ENCODE measurements around the gene UROS. TPM values are rescaled to one million over a fixed set of nuclear protein-coding genes. Genes with fewer than 3 reads are reported as not detected.

Gene UROS
- total and polyA plus RNA-seq, 9 donors = 45.2 to 64.4 (median 55.1) TPM

DNA sequence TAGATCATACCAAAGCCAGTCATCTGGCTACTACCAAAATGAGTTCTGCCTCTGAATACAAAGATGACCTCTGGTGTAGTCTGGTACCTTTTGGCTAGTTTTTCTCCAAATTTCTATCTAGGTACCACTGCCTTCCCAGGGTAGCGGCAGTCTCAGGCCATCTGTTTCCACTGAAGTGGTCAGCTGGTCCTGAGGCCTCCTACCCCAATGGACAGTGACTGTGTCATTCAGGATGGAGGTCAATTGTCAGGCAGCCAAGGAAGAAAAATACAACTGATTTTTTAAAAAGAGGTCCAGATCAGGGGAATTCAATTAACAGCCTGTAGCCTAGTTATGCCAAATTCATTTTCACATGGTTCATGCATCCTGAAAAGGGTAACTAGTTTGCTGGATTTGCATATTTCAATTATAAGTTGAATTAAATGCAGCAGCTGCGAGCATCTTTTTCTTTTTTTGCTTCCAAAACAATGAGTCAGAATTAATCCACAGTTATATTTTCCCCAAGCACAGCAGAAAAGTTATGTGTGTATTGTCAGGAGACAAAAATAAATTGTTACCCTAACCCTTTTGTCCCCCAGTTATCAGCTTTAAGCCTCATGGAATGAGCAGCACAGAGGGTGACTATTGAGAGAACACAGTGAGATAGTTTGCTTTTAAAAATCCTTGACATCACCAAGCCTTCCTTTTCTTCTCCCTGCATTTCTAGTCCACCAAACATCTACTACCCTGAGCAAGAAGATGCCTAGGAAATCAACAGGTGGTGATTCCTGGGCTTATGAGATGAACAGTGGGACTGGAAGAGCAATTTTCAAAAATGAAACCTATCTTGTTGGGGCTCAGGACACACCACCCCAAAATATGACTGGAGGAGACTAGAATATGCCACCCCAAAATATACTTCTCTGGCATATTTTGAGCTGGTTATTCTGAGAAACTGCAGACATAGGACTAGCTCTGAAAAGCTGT is 28.0 kb upstream of the UROS start:
- H3K27ac ChIP-seq (ENCODE audit: low read length) = no peak overlapping the region
- WGBS (ENCODE audit: insufficient coverage) = no CpG with 5 or more reads among the region's 2 CpGs

DNA sequence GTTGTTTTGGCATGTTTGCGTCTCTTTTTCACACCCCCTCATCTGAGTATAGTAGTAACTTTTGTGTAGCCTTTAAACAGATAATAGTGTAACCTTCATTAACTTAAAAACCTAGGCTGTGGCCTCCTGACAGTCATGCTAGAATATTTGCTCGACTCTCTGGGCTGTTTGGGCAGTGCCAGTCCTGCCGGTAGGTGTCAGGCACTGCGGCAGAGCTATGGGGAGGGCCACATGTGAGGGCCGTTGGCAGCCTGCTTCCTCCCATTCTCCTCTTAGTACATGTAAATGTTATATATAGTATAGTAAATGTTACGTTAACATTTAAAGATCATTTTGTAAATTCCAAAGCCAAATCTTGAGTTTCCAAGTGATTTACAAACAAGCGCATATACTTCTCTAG is 26.4 kb upstream of the UROS start:
- 80% methylated on average over 1 of the region's 7 CpGs for WGBS (ENCODE audit: insufficient coverage)
- H3K27ac ChIP-seq (ENCODE audit: low read length) = no peak overlapping the region
- no peaks in the 10 kb centered on the region for H3K9me3 ChIP-seq (replicated peaks; ENCODE audit: control insufficient read depth, low read depth, low read length)
- no peak overlapping the region for H3K4me3 ChIP-seq (ENCODE audit: low read length)
- DNase-seq = no peak
- no peaks in the 10 kb centered on the region for H3K27me3 ChIP-seq (ENCODE audit: control insufficient read depth, insufficient read depth, low read length)
- no peaks in the 10 kb centered on the region for H3K4me1 ChIP-seq (ENCODE audit: control insufficient read depth, insufficient read depth, low read length)
- H3K36me3 ChIP-seq (ENCODE audit: control insufficient read depth, insufficient read depth, low read length) = peaks cover 36% of the 10 kb centered on the region

More for the DNA sequence above, 28.0 kb upstream of the UROS start:
- no peaks in the 10 kb centered on the region for H3K27me3 ChIP-seq (ENCODE audit: control insufficient read depth, insufficient read depth, low read length)
- H3K4me3 ChIP-seq (ENCODE audit: low read length) = no peak overlapping the region
- no peaks in the 10 kb centered on the region for H3K4me1 ChIP-seq (ENCODE audit: control insufficient read depth, insufficient read depth, low read length)
- peaks cover 35% of the 10 kb centered on the region for H3K36me3 ChIP-seq (ENCODE audit: control insufficient read depth, insufficient read depth, low read length)
- DNase-seq = peak; percentile 33
- H3K9me3 ChIP-seq (replicated peaks; ENCODE audit: control insufficient read depth, low read depth, low read length) = no peaks in the 10 kb centered on the region

DNA sequence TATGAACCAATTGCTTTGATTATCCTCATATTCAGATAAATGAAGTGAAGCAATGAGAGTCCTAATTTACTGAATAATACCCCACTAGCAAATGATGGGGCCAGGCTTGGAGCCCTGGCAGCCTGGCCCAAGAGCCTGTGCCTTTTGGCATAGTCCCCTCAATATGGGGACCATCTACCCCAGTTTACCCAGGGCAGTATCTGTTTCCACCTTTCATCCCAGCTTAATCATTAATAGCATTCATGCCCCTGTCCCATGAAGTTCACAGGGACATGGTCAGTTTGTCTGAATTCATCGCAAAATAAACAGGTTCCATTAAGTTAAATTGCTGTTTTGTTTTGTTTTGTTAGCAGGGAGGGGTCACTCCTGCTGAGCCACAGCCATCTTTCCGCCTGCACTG is 25.8 kb upstream of the UROS start:
- WGBS (ENCODE audit: insufficient coverage) = no CpG with 5 or more reads among the region's 2 CpGs
- Histone ChIP-seq H3K36me3 (ENCODE audit: control insufficient read depth, insufficient read depth, low read length) (peaks cover 36% of the 10 kb centered on the region), H3K27ac (ENCODE audit: low read length) (no peak overlapping the region), H3K4me1 (ENCODE audit: control insufficient read depth, insufficient read depth, low read length) (peaks cover under 1% of the 10 kb centered on the region), H3K27me3 (ENCODE audit: control insufficient read depth, insufficient read depth, low read length) (no peaks in the 10 kb centered on the region), H3K9me3 (replicated peaks; ENCODE audit: control insufficient read depth, low read depth, low read length) (no peaks in the 10 kb centered on the region), H3K4me3 (ENCODE audit: low read length) (no peak overlapping the region)
- DNase-seq = no peak

DNA sequence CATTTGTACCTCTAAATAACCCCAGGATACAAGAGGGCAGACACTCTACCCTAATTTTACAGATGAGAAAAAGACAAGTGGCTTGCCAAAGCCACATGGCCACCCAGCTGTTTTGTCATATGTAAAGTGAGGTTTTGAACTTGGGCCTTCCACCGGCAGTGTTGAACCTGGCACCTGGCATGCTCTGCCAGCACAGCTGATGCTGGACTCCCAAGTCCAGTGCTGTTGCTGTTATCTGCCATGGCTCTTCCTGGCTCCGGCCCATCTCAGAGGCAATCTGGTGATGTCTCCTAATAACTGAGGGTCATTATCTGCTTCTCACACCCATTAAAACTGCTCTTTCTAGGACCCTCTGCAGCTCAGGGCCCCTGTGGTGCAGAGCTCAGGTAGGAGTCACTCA is 25.3 kb upstream of the UROS start:
- H3K4me1 ChIP-seq (ENCODE audit: control insufficient read depth, insufficient read depth, low read length) = peaks cover 4% of the 10 kb centered on the region
- no peak overlapping the region for H3K27ac ChIP-seq (ENCODE audit: low read length)
- H3K36me3 ChIP-seq (ENCODE audit: control insufficient read depth, insufficient read depth, low read length) = peaks cover 36% of the 10 kb centered on the region
- H3K27me3 ChIP-seq (ENCODE audit: control insufficient read depth, insufficient read depth, low read length) = no peaks in the 10 kb centered on the region
- no peaks in the 10 kb centered on the region for H3K9me3 ChIP-seq (replicated peaks; ENCODE audit: control insufficient read depth, low read depth, low read length)
- DNase-seq = no peak
- 73% methylated on average over 1 of the region's 2 CpGs for WGBS (ENCODE audit: insufficient coverage)
- H3K4me3 ChIP-seq (ENCODE audit: low read length) = no peak overlapping the region

DNA sequence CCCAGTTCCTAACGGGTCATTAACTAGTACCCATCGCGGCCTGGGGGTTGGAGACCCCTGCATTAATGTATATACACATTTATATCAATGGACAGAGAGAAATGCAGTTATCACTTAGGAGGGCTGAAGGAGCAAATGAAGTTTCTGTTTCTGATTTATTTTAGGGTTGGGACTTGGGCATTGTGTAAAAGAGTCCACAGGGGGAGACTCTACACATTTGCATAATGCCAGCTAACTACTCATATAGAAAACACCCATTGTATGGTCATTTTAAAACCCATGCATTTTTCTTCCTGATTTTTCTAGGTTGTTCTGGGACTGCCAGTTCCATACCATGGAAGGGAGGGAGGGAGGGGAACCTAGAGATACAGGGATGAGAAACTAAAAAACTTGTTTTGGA is 23.8 kb upstream of the UROS start:
- H3K4me1 ChIP-seq (ENCODE audit: control insufficient read depth, insufficient read depth, low read length) = peaks cover 4% of the 10 kb centered on the region
- H3K27me3 ChIP-seq (ENCODE audit: control insufficient read depth, insufficient read depth, low read length) = no peaks in the 10 kb centered on the region
- no peak overlapping the region for H3K27ac ChIP-seq (ENCODE audit: low read length)
- no peaks in the 10 kb centered on the region for H3K9me3 ChIP-seq (replicated peaks; ENCODE audit: control insufficient read depth, low read depth, low read length)
- H3K4me3 ChIP-seq (ENCODE audit: low read length) = no peak overlapping the region
- no CpG with 5 or more reads among the region's 3 CpGs for WGBS (ENCODE audit: insufficient coverage)
- H3K36me3 ChIP-seq (ENCODE audit: control insufficient read depth, insufficient read depth, low read length) = peaks cover 36% of the 10 kb centered on the region
- DNase-seq = no peak

DNA sequence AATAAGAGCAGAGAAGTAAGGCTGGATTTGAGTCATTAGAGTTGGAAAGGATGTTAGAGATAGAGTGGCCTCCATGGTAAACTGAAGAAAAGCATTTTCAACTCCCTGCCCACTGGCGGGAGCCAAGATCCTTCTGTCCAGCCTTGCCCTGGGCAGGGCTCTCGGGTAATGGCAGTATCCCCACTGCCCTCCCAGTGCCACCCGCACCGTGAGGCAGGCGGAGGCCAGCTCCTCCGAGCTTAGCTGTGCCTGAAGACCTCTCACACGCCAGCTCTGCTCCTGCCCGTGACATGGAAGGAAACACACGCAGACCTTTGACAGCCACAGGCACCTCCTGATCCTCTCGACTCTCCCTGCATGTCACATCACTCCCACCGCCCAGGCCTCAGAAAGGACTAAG is 22.6 kb upstream of the UROS start:
- WGBS (ENCODE audit: insufficient coverage) = over 99% methylated on average over 11 of the region's 11 CpGs
- no peaks in the 10 kb centered on the region for H3K27me3 ChIP-seq (ENCODE audit: control insufficient read depth, insufficient read depth, low read length)
- peaks cover 34% of the 10 kb centered on the region for H3K36me3 ChIP-seq (ENCODE audit: control insufficient read depth, insufficient read depth, low read length)
- H3K4me1 ChIP-seq (ENCODE audit: control insufficient read depth, insufficient read depth, low read length) = peaks cover 4% of the 10 kb centered on the region
- no peaks in the 10 kb centered on the region for H3K9me3 ChIP-seq (replicated peaks; ENCODE audit: control insufficient read depth, low read depth, low read length)
- H3K4me3 ChIP-seq (ENCODE audit: low read length) = no peak overlapping the region
- H3K27ac ChIP-seq (ENCODE audit: low read length) = no peak overlapping the region
- DNase-seq = no peak

DNA sequence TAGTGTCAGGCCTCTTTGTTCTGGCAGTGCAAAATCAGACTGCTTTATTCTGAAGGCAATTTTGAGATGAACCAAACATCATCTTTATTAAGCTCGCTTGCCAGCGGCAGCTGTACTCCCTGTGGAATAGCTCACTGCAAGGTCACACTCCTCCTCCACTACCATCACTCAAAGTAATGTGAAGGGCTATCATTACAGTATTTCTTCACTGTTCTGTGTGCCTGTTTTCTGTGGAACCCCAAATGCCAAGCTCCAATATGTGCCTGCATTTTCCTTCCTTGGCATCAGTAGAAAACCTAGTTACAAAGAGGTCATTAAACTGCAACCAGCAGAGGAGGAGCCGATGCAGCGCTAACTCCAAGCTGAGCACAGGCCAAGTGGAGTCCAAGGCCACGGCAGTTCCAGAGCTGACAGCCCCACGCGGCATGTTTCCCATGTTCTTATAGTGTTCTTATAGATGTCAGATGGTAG is 21.7 kb upstream of the UROS start:
- Histone ChIP-seq H3K4me1 (ENCODE audit: control insufficient read depth, insufficient read depth, low read length) (peaks cover 4% of the 10 kb centered on the region), H3K9me3 (replicated peaks; ENCODE audit: control insufficient read depth, low read depth, low read length) (no peaks in the 10 kb centered on the region), H3K4me3 (ENCODE audit: low read length) (no peak overlapping the region), H3K36me3 (ENCODE audit: control insufficient read depth, insufficient read depth, low read length) (peaks cover 38% of the 10 kb centered on the region), H3K27me3 (ENCODE audit: control insufficient read depth, insufficient read depth, low read length) (no peaks in the 10 kb centered on the region), H3K27ac (ENCODE audit: low read length) (no peak overlapping the region)
- WGBS (ENCODE audit: insufficient coverage) = 49% methylated on average over 5 of the region's 7 CpGs
- DNase-seq = peak; percentile 82

DNA sequence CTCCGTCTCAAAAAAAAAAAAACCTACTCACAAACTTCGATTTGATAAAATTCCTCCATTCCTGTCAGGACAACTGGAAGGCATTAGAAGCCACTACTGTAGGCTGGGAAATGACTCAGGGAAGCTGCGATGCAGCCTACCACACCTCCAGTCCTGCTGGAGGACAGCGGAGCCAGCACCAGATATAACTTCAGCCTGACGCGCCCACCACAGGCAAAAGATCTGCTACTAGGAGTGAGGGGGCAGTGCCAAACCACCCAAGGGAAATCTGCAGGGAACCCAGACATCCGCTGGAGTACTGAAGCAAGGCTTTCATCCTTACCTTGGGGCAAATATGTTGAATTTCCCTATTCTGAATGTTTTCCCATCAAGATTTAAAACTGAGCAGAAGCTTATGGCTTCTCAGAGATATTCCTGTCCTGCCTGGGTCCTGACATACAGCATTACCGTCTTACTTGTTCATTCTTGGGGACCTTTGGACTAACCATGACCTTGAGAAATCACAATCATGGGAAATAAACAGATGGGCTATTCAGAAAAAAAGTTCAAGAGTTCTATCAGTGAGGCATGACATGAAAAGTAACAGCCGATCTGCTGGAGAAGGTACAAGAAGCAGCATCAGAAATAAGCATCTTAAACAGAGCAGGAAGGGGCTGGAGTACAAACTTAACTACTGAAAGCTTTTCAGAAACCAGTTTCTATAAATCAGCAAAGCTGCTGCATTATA is 20.7 kb upstream of the UROS start:
- Histone ChIP-seq H3K27me3 (ENCODE audit: control insufficient read depth, insufficient read depth, low read length) (no peaks in the 10 kb centered on the region), H3K4me3 (ENCODE audit: low read length) (no peak overlapping the region), H3K4me1 (ENCODE audit: control insufficient read depth, insufficient read depth, low read length) (peaks cover 4% of the 10 kb centered on the region), H3K9me3 (replicated peaks; ENCODE audit: control insufficient read depth, low read depth, low read length) (no peaks in the 10 kb centered on the region), H3K36me3 (ENCODE audit: control insufficient read depth, insufficient read depth, low read length) (peaks cover 40% of the 10 kb centered on the region), H3K27ac (ENCODE audit: low read length) (no peak overlapping the region)
- peak; percentile 14 for DNase-seq
- WGBS (ENCODE audit: insufficient coverage) = 63% methylated on average over 4 of the region's 9 CpGs

DNA sequence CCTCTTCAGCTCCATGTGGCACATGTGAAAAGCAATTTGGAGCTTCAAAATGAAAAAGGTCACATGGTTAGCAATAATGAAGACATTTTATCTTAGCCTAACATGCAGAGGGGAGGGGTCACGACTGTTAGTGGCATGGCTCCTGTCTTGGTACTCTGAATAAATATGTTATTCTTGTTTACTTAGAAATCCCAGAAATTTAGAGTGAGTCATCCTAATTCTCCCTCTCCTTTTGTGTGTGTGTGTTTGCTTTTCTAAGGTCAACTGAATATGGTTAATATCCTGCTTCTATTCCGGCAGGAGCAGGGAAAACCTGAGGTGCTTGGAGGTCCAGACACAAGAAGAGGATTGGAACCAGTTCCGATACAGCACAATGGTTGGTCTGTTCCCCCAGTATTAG is 17.9 kb upstream of the UROS start:
- Histone ChIP-seq H3K27me3 (ENCODE audit: control insufficient read depth, insufficient read depth, low read length) (no peaks in the 10 kb centered on the region), H3K27ac (ENCODE audit: low read length) (no peak overlapping the region), H3K4me3 (ENCODE audit: low read length) (no peak overlapping the region), H3K9me3 (replicated peaks; ENCODE audit: control insufficient read depth, low read depth, low read length) (no peaks in the 10 kb centered on the region), H3K4me1 (ENCODE audit: control insufficient read depth, insufficient read depth, low read length) (peaks cover 4% of the 10 kb centered on the region), H3K36me3 (ENCODE audit: control insufficient read depth, insufficient read depth, low read length) (peaks cover 46% of the 10 kb centered on the region)
- 100% methylated on average over 1 of the region's 3 CpGs for WGBS (ENCODE audit: insufficient coverage)
- no peak for DNase-seq

DNA sequence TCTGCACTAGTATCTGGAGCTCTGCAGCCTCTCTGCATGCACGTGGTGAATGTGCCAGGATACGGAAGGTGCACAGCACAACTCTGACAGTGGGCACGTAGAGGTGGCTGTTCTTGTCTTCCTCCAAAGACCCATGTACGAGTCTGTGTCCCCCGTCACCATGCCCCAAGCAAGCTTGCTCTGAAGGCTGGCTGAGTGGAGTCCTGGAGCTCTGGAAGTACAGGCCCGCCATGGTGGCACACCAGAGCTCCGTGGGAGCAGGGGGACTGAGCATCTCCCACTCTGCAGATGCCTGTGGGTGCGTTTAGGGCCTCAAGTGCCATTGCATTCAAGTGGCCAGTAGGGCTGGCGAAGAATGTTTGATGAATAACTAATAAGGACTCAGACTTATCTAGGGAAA is 17.3 kb upstream of the UROS start:
- no peak for DNase-seq
- WGBS (ENCODE audit: insufficient coverage) = 100% methylated on average over 7 of the region's 9 CpGs
- peaks cover 4% of the 10 kb centered on the region for H3K4me1 ChIP-seq (ENCODE audit: control insufficient read depth, insufficient read depth, low read length)
- peaks cover 52% of the 10 kb centered on the region for H3K36me3 ChIP-seq (ENCODE audit: control insufficient read depth, insufficient read depth, low read length)
- no peaks in the 10 kb centered on the region for H3K27me3 ChIP-seq (ENCODE audit: control insufficient read depth, insufficient read depth, low read length)
- H3K27ac ChIP-seq (ENCODE audit: low read length) = no peak overlapping the region
- no peaks in the 10 kb centered on the region for H3K9me3 ChIP-seq (replicated peaks; ENCODE audit: control insufficient read depth, low read depth, low read length)
- no peak overlapping the region for H3K4me3 ChIP-seq (ENCODE audit: low read length)

All from muscle of leg (tissue), 11 donors.